Neural progenitor cell (in vitro differentiated cells): Measurements from ENCODE around the gene FOXC2.

Source experiments
- EZH2 ChIP-seq: fragments of 200-600 bp; sonication (generic); IDR thresholded peaks from 2 replicates; pipeline ENCODE4 v1.6.1; 2017; ENCODE audit warnings: antibody characterized with exemption, mild to moderate bottlenecking, moderate library complexity
- EZH2phosphoT487 ChIP-seq: fragments of 200-600 bp; sonication (generic); IDR thresholded peaks from 2 replicates; pipeline ENCODE4 v1.6.1; 2017; ENCODE audit warnings: antibody characterized with exemption
- TF ChIP-seq, protein P1 (sequence below): fragments of 200-600 bp; sonication (generic); IDR thresholded peaks from 2 replicates; pipeline ENCODE4 v1.5.1; 2017; ENCODE audit warnings: antibody characterized with exemption, mild to moderate bottlenecking

GRCh38 chr16:86569701-86570447 is 3.2 kb downstream of the FOXC2 start:
- TF ChIP-seq EZH2 (no peak), EZH2phosphoT487 (no peak)
- TF ChIP-seq, protein P1, sequence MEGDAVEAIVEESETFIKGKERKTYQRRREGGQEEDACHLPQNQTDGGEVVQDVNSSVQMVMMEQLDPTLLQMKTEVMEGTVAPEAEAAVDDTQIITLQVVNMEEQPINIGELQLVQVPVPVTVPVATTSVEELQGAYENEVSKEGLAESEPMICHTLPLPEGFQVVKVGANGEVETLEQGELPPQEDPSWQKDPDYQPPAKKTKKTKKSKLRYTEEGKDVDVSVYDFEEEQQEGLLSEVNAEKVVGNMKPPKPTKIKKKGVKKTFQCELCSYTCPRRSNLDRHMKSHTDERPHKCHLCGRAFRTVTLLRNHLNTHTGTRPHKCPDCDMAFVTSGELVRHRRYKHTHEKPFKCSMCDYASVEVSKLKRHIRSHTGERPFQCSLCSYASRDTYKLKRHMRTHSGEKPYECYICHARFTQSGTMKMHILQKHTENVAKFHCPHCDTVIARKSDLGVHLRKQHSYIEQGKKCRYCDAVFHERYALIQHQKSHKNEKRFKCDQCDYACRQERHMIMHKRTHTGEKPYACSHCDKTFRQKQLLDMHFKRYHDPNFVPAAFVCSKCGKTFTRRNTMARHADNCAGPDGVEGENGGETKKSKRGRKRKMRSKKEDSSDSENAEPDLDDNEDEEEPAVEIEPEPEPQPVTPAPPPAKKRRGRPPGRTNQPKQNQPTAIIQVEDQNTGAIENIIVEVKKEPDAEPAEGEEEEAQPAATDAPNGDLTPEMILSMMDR: no peak
